CD4-positive, alpha-beta T cell (primary cell): ENCODE data around the gene TLCD4. TPM values are rescaled to one million over a fixed set of nuclear protein-coding genes. Genes with fewer than 3 reads are reported as not detected.

Experiments
- ATAC-seq: fragments of 200-7000 bp; cut with Tn5 transposase; one replicate; pipeline ENCODE4 v1.10.0; 2022; ENCODE audit warnings: mild to moderate bottlenecking; ENCODE audit not compliant: poor library complexity
- CTCF ChIA-PET: fragments of 350-600 bp; sonication (Branson Sonifier 250); formaldehyde crosslinking; loops from one replicate; lab custom pipeline; 2021; ENCODE audit warnings: antibody characterized with exemption, inconsistent platforms; lab: Charles Lee
- POLR2A ChIA-PET: fragments of 350-600 bp; sonication (Branson Sonifier 250); formaldehyde crosslinking; loops from one replicate; lab custom pipeline; 2021; ENCODE audit warnings: antibody characterized with exemption, inconsistent platforms; lab: Charles Lee
- DNase-seq, 14 experiments: peaks; one replicate each; pipeline ENCODE4 v3.0.0-alpha.2; 2013 to 2020; ENCODE audit warnings: mixed read lengths in 2 of 14
- H3K27ac ChIP-seq, 2 donors: one replicate each; pipeline versions ENCODE4 v1.5.1 to v1.7.0; 2013; ENCODE audit warnings: low read length in 2 of 2, low read depth in 1 of 2, mild to moderate bottlenecking in 1 of 2
- H3K27me3 ChIP-seq, 2 experiments: 1 replicate in 1 of 2; 2 replicates in 1 of 2; pipeline versions ENCODE4 v1.6.1 to v1.7.0; 2013; ENCODE audit warnings: low read length in 2 of 2, control low read depth in 1 of 2, mild to moderate bottlenecking in 1 of 2, moderate library complexity in 1 of 2; ENCODE audit not compliant: insufficient read depth in 2 of 2, control insufficient read depth in 1 of 2
- H3K36me3 ChIP-seq: one replicate; pipeline ENCODE4 v1.6.1; 2013; ENCODE audit warnings: low read length, control low read depth; ENCODE audit not compliant: insufficient read depth
- H3K4me1 ChIP-seq: one replicate; pipeline ENCODE4 v1.6.1; 2013; ENCODE audit warnings: low read length, control low read depth; ENCODE audit not compliant: insufficient read depth
- H3K4me3 ChIP-seq: one replicate; pipeline ENCODE4 v1.5.1; 2013; ENCODE audit warnings: mild to moderate bottlenecking, low read length, moderate library complexity
- H3K9me3 ChIP-seq, 2 experiments: 1 replicate in 1 of 2; 2 replicates in 1 of 2; pipeline versions ENCODE4 v1.6.1 to v1.7.0; 2013; ENCODE audit warnings: low read length in 2 of 2, mild to moderate bottlenecking in 2 of 2, control low read depth in 1 of 2, moderate library complexity in 1 of 2; ENCODE audit not compliant: control insufficient read depth in 1 of 2, insufficient read depth in 1 of 2
- H3K27ac Mint-ChIP-seq: one replicate; pipeline ENCODE4 v1.8.0; 2020; ENCODE audit warnings: mixed read lengths
- H3K27me3 Mint-ChIP-seq: one replicate; pipeline ENCODE4 v1.8.0; 2021; ENCODE audit warnings: mixed read lengths
- H3K36me3 Mint-ChIP-seq: one replicate; pipeline ENCODE4 v1.8.0; 2021; ENCODE audit warnings: low read depth, mixed read lengths
- H3K4me1 Mint-ChIP-seq: one replicate; pipeline ENCODE4 v1.8.0; 2021; ENCODE audit warnings: low read depth, mixed read lengths
- H3K4me3 Mint-ChIP-seq: one replicate; pipeline ENCODE4 v1.8.0; 2020; ENCODE audit warnings: mild to moderate bottlenecking, mixed read lengths
- H3K9me3 Mint-ChIP-seq: one replicate; pipeline ENCODE4 v1.8.0; 2020; ENCODE audit warnings: mixed read lengths
- intact Hi-C, 2 experiments: fragments of 100-400 bp; cut with DNase I in 1 of 2; cut with micrococcal nuclease in 1 of 2; formaldehyde crosslinking; loops; one replicate each; pipeline versions ENCODE4 v1.15.1 to v1.9.0; 2023 to 2025; cut with DNase I, micrococcal nuclease
- total RNA-seq, 174 experiments: library from RNA in 2 of 174; stranded (reverse) in 2 of 174; gene quantifications; one replicate each; pipeline ENCODE4 v1.2.3 and lab custom pipeline; 2021 to 2026
- TF ChIP-seq, protein P1 (sequence below): fragments of 200-600 bp; IDR thresholded peaks from one replicate; pipeline ENCODE4 v1.8.0; 2022; ENCODE audit warnings: antibody characterized with exemption, mild to moderate bottlenecking

TLCD4 gene
- total RNA-seq, 2 experiments from 2014 or later, result 0.11 TPM; not detected in 1

DNA sequence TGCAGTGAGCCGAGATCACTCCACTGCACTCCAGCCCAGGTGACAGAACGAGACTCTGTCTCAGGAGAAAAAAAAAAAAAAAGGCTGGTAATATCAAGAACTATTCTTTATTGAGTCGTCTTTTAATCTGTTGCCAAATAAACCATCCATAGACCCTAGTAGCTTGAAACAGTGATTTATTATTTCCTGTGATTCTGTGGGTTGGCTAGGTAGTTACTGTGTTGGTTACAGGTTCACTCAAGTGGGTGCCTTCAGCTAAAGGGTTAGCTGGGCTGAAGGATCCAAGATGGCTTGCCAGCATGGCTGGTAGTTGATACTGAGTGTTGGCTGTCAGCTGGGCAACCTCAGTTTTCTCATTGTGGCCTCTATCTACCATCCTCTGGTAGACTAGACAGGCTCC lies 9.2 kb downstream of the TLCD4 start:
- no peaks in the 10 kb centered on the region for H3K36me3 Mint-ChIP-seq
- CTCF ChIA-PET, result interaction anchor here (1.0 kb wide), 1 partner anchor 11 kb away, joined by 3 read pairs; no protein-coding TSS in a partner anchor

DNA sequence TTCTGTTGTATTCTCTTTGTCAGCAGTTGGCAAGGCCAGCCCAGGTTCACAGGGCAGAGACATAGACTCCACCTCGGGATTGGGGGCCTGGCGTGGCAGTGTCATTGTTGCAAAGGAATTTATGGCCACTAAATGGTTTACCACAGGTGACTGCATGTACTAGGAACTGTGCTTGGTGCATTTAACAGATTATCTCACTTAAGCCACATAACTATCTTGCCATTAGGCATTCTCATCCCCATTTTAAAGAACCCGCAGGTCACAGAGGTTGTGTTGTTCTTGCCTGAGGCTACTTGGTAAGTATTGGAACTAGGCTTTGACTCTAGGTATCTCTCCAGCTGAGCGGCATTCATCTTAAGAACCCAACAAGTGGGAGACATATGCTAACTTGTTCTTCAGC lies 9.7 kb downstream of the TLCD4 start:
- TF ChIP-seq, protein P1, sequence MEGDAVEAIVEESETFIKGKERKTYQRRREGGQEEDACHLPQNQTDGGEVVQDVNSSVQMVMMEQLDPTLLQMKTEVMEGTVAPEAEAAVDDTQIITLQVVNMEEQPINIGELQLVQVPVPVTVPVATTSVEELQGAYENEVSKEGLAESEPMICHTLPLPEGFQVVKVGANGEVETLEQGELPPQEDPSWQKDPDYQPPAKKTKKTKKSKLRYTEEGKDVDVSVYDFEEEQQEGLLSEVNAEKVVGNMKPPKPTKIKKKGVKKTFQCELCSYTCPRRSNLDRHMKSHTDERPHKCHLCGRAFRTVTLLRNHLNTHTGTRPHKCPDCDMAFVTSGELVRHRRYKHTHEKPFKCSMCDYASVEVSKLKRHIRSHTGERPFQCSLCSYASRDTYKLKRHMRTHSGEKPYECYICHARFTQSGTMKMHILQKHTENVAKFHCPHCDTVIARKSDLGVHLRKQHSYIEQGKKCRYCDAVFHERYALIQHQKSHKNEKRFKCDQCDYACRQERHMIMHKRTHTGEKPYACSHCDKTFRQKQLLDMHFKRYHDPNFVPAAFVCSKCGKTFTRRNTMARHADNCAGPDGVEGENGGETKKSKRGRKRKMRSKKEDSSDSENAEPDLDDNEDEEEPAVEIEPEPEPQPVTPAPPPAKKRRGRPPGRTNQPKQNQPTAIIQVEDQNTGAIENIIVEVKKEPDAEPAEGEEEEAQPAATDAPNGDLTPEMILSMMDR, result no peak
- Histone ChIP-seq H3K9me3 (no peaks in the 10 kb centered on the region), H3K4me1 (no peaks in the 10 kb centered on the region), H3K4me3 (no peak overlapping the region), H3K36me3 (no peaks in the 10 kb centered on the region), H3K27me3 (peaks cover 7 to 9% of the 10 kb centered on the region in 2 experiments), H3K27ac (no peak overlapping the region)
- no peaks in the 10 kb centered on the region for H3K9me3 Mint-ChIP-seq
- DNase-seq, result no peak
- H3K4me3 Mint-ChIP-seq, result no peak overlapping the region
- H3K27ac Mint-ChIP-seq, result no peak overlapping the region
- intact Hi-C loops, result no loop called here
- no peaks in the 10 kb centered on the region for H3K4me1 Mint-ChIP-seq
- no peak for ATAC-seq
- peaks cover 10% of the 10 kb centered on the region for H3K27me3 Mint-ChIP-seq
- POLR2A ChIA-PET, result no interaction called here
- no peaks in the 10 kb centered on the region for H3K36me3 Mint-ChIP-seq
- CTCF ChIA-PET, result interaction anchor here (0.5 kb wide), 1 partner anchor 60 kb away, joined by 3 read pairs; no protein-coding TSS in a partner anchor

More for the DNA sequence above, 9.2 kb downstream of the TLCD4 start:
- POLR2A ChIA-PET, result no interaction called here
- intact Hi-C loops, result no loop called here
- Mint-ChIP-seq H3K9me3 (no peaks in the 10 kb centered on the region), H3K4me1 (no peaks in the 10 kb centered on the region), H3K27me3 (peaks cover 12% of the 10 kb centered on the region), H3K27ac (no peak overlapping the region), H3K4me3 (no peak overlapping the region)
- TF ChIP-seq, protein P1, result no peak
- Histone ChIP-seq H3K4me3 (no peak overlapping the region), H3K9me3 (no peaks in the 10 kb centered on the region), H3K4me1 (no peaks in the 10 kb centered on the region), H3K27me3 (peaks cover 10 to 12% of the 10 kb centered on the region in 2 experiments), H3K27ac (no peak overlapping the region), H3K36me3 (no peaks in the 10 kb centered on the region)
- ATAC-seq (no peak), DNase-seq (no peak)

DNA sequence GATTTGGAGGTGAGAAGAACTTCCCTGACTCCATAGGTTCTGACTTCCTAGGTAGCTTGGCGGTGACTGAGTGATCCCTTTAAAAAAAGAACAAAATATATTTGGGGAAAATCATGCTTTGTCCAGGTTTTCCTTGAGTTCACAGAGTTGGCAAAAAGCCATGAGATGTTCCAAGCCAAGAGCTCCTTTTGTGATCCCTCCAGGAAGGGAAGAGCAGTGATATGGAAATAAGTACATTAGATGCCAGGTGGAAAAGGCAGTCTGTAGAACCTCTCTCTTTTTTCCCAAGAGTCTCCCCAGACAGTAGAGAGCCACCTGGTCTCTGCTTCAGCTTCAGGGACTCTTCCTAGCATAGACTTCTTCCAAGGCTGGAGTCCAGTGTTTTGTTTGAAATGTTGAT lies 10.2 kb downstream of the TLCD4 start:
- DNase-seq (no peak), ATAC-seq (no peak)
- TF ChIP-seq, protein P1, result no peak
- Mint-ChIP-seq H3K36me3 (no peaks in the 10 kb centered on the region), H3K27ac (no peak overlapping the region), H3K4me3 (no peak overlapping the region), H3K27me3 (peaks cover 9% of the 10 kb centered on the region), H3K4me1 (no peaks in the 10 kb centered on the region), H3K9me3 (no peaks in the 10 kb centered on the region)
- POLR2A ChIA-PET, result no interaction called here
- H3K36me3 ChIP-seq, result no peaks in the 10 kb centered on the region
- CTCF ChIA-PET, result interaction anchor here (0.5 kb wide), 1 partner anchor 61 kb away, joined by 3 read pairs; no protein-coding TSS in a partner anchor
- no peaks in the 10 kb centered on the region for H3K4me1 ChIP-seq
- peaks cover 1 to 3% of the 10 kb centered on the region in 2 experiments for H3K27me3 ChIP-seq
- intact Hi-C loops, result no loop called here
- no peak overlapping the region for H3K4me3 ChIP-seq
- H3K27ac ChIP-seq, result no peak overlapping the region
- H3K9me3 ChIP-seq, result no peaks in the 10 kb centered on the region
